ENCODE results near the gene C4orf36.
"Not testable (repeated sequence)": the region's sequence is repeated elsewhere in the genome, so short reads cannot be mapped to it uniquely, and the experiment has no call there.

Gene C4orf36

GRCh38 chr4:86878640-86879039 lies 13.6 kb downstream of the C4orf36 start:
- TF ChIP-seq CTCF (IDR thresholded peaks at IDR 0.05; ENCODE audit: low read depth, low read length): 0 out of 2 replicates have a peak, but pooled peaks have one; percentile 3
- Histone ChIP-seq H3K4me3 (ENCODE audit: low read depth, low read length) (no peak overlapping the region), H3K36me3 (no peaks in the 10 kb centered on the region), H3K27me3 (ENCODE audit: insufficient read depth, low read depth, severe bottlenecking) (no peaks in the 10 kb centered on the region), H3K27ac (no peak overlapping the region), H3K9me3 (ENCODE audit: severe bottlenecking) (peaks cover 5% of the 10 kb centered on the region)
- no peak for DNase-seq

GRCh38 chr4:86876894-86877685 lies 15.1 kb downstream of the C4orf36 start:
- peaks cover 5% of the 10 kb centered on the region for H3K9me3 ChIP-seq (ENCODE audit: severe bottlenecking)
- no peaks in the 10 kb centered on the region for H3K27me3 ChIP-seq (ENCODE audit: insufficient read depth, low read depth, severe bottlenecking)
- H3K4me3 ChIP-seq (ENCODE audit: low read depth, low read length): no peak overlapping the region
- no peak for TF ChIP-seq CTCF (IDR thresholded peaks at IDR 0.05; ENCODE audit: low read depth, low read length)
- no peak overlapping the region for H3K27ac ChIP-seq
- no peaks in the 10 kb centered on the region for H3K36me3 ChIP-seq
- no peak for DNase-seq

- H3K27me3 ChIP-seq (ENCODE audit: insufficient read depth, low read depth, severe bottlenecking); DNase-seq; H3K4me3 ChIP-seq (ENCODE audit: low read depth, low read length); H3K36me3 ChIP-seq; H3K27ac ChIP-seq; H3K9me3 ChIP-seq (ENCODE audit: severe bottlenecking): not testable (repeated sequence)
These were observed 16.8 kb downstream of the C4orf36 start for GRCh38 chr4:86875436-86875835.

- no peak overlapping the region for H3K27ac ChIP-seq
- H3K4me3 ChIP-seq (ENCODE audit: low read depth, low read length): no peak overlapping the region
- H3K27me3 ChIP-seq (ENCODE audit: insufficient read depth, low read depth, severe bottlenecking): no peaks in the 10 kb centered on the region
- H3K36me3 ChIP-seq: no peaks in the 10 kb centered on the region
- TF ChIP-seq CTCF (IDR thresholded peaks at IDR 0.05; ENCODE audit: low read depth, low read length): no peak
- H3K9me3 ChIP-seq (ENCODE audit: severe bottlenecking): no peaks in the 10 kb centered on the region
- DNase-seq: no peak
These were observed 20.1 kb downstream of the C4orf36 start for GRCh38 chr4:86872135-86872534.

GRCh38 chr4:86870442-86871069 lies 21.7 kb downstream of the C4orf36 start:
- no peak overlapping the region for H3K4me3 ChIP-seq (ENCODE audit: low read depth, low read length)
- TF ChIP-seq CTCF (IDR thresholded peaks at IDR 0.05; ENCODE audit: low read depth, low read length): no peak
- no peaks in the 10 kb centered on the region for H3K27me3 ChIP-seq (ENCODE audit: insufficient read depth, low read depth, severe bottlenecking)
- no peaks in the 10 kb centered on the region for H3K36me3 ChIP-seq
- H3K27ac ChIP-seq: no peak overlapping the region
- no peak for DNase-seq
- H3K9me3 ChIP-seq (ENCODE audit: severe bottlenecking): no peaks in the 10 kb centered on the region

- no peak for TF ChIP-seq CTCF (IDR thresholded peaks at IDR 0.05; ENCODE audit: low read depth, low read length)
- Histone ChIP-seq H3K27me3 (ENCODE audit: insufficient read depth, low read depth, severe bottlenecking) (no peaks in the 10 kb centered on the region), H3K4me3 (ENCODE audit: low read depth, low read length) (no peak overlapping the region), H3K27ac (no peak overlapping the region), H3K9me3 (ENCODE audit: severe bottlenecking) (no peaks in the 10 kb centered on the region), H3K36me3 (no peaks in the 10 kb centered on the region)
- no peak for DNase-seq
These were observed 34.7 kb downstream of the C4orf36 start for GRCh38 chr4:86857341-86858052.
